ENCODE data around the gene FBXO34.

GRCh38 chr14:55356913-55357312 is 85.7 kb downstream of the FBXO34 start:
- no peak for TF ChIP-seq ZNF598 (CRISPR knock-in tag; IDR thresholded peaks at IDR 0.05; ENCODE audit: borderline replicate concordance)
- no peak for TF ChIP-seq ZNF792 (CRISPR knock-in tag; IDR thresholded peaks at IDR 0.05)
- TF ChIP-seq PRPF4 (IDR thresholded peaks at IDR 0.05; ENCODE audit: low read depth, low read length, poor library complexity, severe bottlenecking) = no peak
- TF ChIP-seq ZNF879 (CRISPR knock-in tag; IDR thresholded peaks at IDR 0.05) = no peak

Measured in HepG2 (cell line).